ENCODE data around the gene DELE1. TPM values are rescaled to one million over a fixed set of nuclear protein-coding genes. Genes with fewer than 3 reads are reported as not detected.

The DELE1 gene
- total RNA-seq, 8 experiments from 2014 or later, result 26.9 to 78.7 (median 39.9) TPM

GRCh38 chr5:141933151-141933550, 9.5 kb downstream of the DELE1 start:
- in situ Hi-C loops (cut with MboI; ENCODE audit: low pct_unique_long_range_greater_than_20kb in 2 of 9, low sequenced_read_pairs in 9 of 9, unreplicated experiment in 9 of 9), result loop anchor here in 3 of 9 experiments (25.0 kb wide), 1 partner anchor 246 kb away; the partner anchor contains the start of gene ARAP3 (in 3 of the 3)
- Histone ChIP-seq H3K4me1 (replicated peaks in 1 of 2) (no peaks in the 10 kb centered on the region), H3K4me3 (no peak overlapping the region), H3K27ac (no peak overlapping the region)
- 90 to 100% (median 98%) methylated on average over 1 to 7 of the region's 7 CpGs; no CpG with 5 or more reads in 4 of the 10 experiments for WGBS, 10 experiments
- ATAC-seq (replicated peaks in 6 of 8), result no peak

- Histone ChIP-seq H3K4me1 (replicated peaks in 1 of 2) (no peaks in the 10 kb centered on the region), H3K27ac (no peak overlapping the region), H3K4me3 (no peak overlapping the region)
- in situ Hi-C loops (cut with MboI; ENCODE audit: low pct_unique_long_range_greater_than_20kb in 2 of 9, low sequenced_read_pairs in 9 of 9, unreplicated experiment in 9 of 9), result loop anchor here in 3 of 9 experiments (25.0 kb wide), 1 partner anchor 247 kb away; the partner anchor contains the start of gene ARAP3 (in 3 of the 3)
- WGBS, 10 experiments, result 65 to 100% (median 89%) methylated on average over 1 to 11 of the region's 11 CpGs; no CpG with 5 or more reads in 1 of the 10 experiments
- ATAC-seq (replicated peaks in 6 of 8), result no peak
These were observed 10.6 kb downstream of the DELE1 start for GRCh38 chr5:141934099-141934844.

GRCh38 chr5:141935538-141935937, 11.9 kb downstream of the DELE1 start:
- no peak for ATAC-seq (replicated peaks in 6 of 8)

GRCh38 chr5:141940695-141941271, 17.1 kb downstream of the DELE1 start:
- in situ Hi-C loops (cut with MboI; ENCODE audit: low pct_unique_long_range_greater_than_20kb in 2 of 9, low sequenced_read_pairs in 9 of 9, unreplicated experiment in 9 of 9), result loop anchor here in 3 of 9 experiments (25.0 kb wide), 1 partner anchor 253 kb away; the partner anchor contains the start of gene ARAP3 (in 3 of the 3)
- WGBS, 10 experiments, result 0 to 68% (median 60%) methylated on average over 1 to 2 of the region's 6 CpGs; no CpG with 5 or more reads in 5 of the 10 experiments
- Histone ChIP-seq H3K4me3 (no peak overlapping the region), H3K4me1 (replicated peaks in 1 of 2) (peaks cover 2 to 3% of the 10 kb centered on the region in 2 donors), H3K27ac (no peak overlapping the region)
- peak in 7 of 8 experiments; percentile 6 to 77 (median 24) for ATAC-seq (replicated peaks in 6 of 8)

More at GRCh38 chr5:141935538-141935937, 11.9 kb downstream of the DELE1 start:
- Histone ChIP-seq H3K4me3 (no peak overlapping the region), H3K27ac (no peak overlapping the region), H3K4me1 (replicated peaks in 1 of 2) (no peaks in the 10 kb centered on the region)
- in situ Hi-C loops (cut with MboI; ENCODE audit: low pct_unique_long_range_greater_than_20kb in 2 of 9, low sequenced_read_pairs in 9 of 9, unreplicated experiment in 9 of 9), result loop anchor here in 3 of 9 experiments (25.0 kb wide), 1 partner anchor 248 kb away; the partner anchor contains the start of gene ARAP3 (in 3 of the 3)
- 60 to 100% (median 86%) methylated on average over 1 to 4 of the region's 4 CpGs; no CpG with 5 or more reads in 3 of the 10 experiments for WGBS, 10 experiments

GRCh38 chr5:141941307-141941706, 17.6 kb downstream of the DELE1 start:
- Histone ChIP-seq H3K27ac (no peak overlapping the region), H3K4me3 (no peak overlapping the region), H3K4me1 (replicated peaks in 1 of 2) (peaks cover 3 to 5% of the 10 kb centered on the region in 2 donors)
- WGBS, 10 experiments, result 0 to 100% (median 80%) methylated on average over 2 to 3 of the region's 6 CpGs; no CpG with 5 or more reads in 5 of the 10 experiments
- ATAC-seq (replicated peaks in 6 of 8), result peak; percentile 14 to 60 (median 44)
- in situ Hi-C loops (cut with MboI; ENCODE audit: low pct_unique_long_range_greater_than_20kb in 2 of 9, low sequenced_read_pairs in 9 of 9, unreplicated experiment in 9 of 9), result loop anchor here in 3 of 9 experiments (25.0 kb wide), 1 partner anchor 254 kb away; the partner anchor contains the start of gene ARAP3 (in 3 of the 3)

GRCh38 chr5:141941779-141942178, 18.1 kb downstream of the DELE1 start:
- ATAC-seq (replicated peaks in 6 of 8), result no peak
- 0 to 94% (median 81%) methylated on average over 1 to 6 of the region's 6 CpGs; no CpG with 5 or more reads in 4 of the 10 experiments for WGBS, 10 experiments
- in situ Hi-C loops (cut with MboI; ENCODE audit: low pct_unique_long_range_greater_than_20kb in 2 of 9, low sequenced_read_pairs in 9 of 9, unreplicated experiment in 9 of 9), result loop anchor here in 3 of 9 experiments (25.0 kb wide), 1 partner anchor 254 kb away; the partner anchor contains the start of gene ARAP3 (in 3 of the 3)

GRCh38 chr5:141942185-141942857, 18.6 kb downstream of the DELE1 start:
- H3K4me1 ChIP-seq (replicated peaks in 1 of 2), result peaks cover 3 to 5% of the 10 kb centered on the region in 2 donors
- WGBS, 10 experiments, result 29 to 94% (median 80%) methylated on average over 1 to 6 of the region's 9 CpGs; no CpG with 5 or more reads in 2 of the 10 experiments
- ATAC-seq (replicated peaks in 6 of 8), result no peak
- H3K4me3 ChIP-seq, result no peak overlapping the region
- in situ Hi-C loops (cut with MboI; ENCODE audit: low pct_unique_long_range_greater_than_20kb in 2 of 9, low sequenced_read_pairs in 9 of 9, unreplicated experiment in 9 of 9), result loop anchor here in 3 of 9 experiments (25.0 kb wide), 1 partner anchor 255 kb away; the partner anchor contains the start of gene ARAP3 (in 3 of the 3)
- no peak overlapping the region for H3K27ac ChIP-seq

More at GRCh38 chr5:141941779-141942178, 18.1 kb downstream of the DELE1 start:
- no peak overlapping the region for H3K27ac ChIP-seq
- peaks cover 3 to 5% of the 10 kb centered on the region in 2 donors for H3K4me1 ChIP-seq (replicated peaks in 1 of 2)
- no peak overlapping the region for H3K4me3 ChIP-seq

- H3K27ac ChIP-seq, result no peak overlapping the region
- H3K4me3 ChIP-seq, result no peak overlapping the region
- no peak for ATAC-seq (replicated peaks in 6 of 8)
- 73 to 100% (median 92%) methylated on average over 1 to 8 of the region's 9 CpGs; no CpG with 5 or more reads in 2 of the 10 experiments for WGBS, 10 experiments
- peaks cover 3 to 5% of the 10 kb centered on the region in 2 donors for H3K4me1 ChIP-seq (replicated peaks in 1 of 2)
- in situ Hi-C loops (cut with MboI; ENCODE audit: low pct_unique_long_range_greater_than_20kb in 2 of 9, low sequenced_read_pairs in 9 of 9, unreplicated experiment in 9 of 9), result loop anchor here in 3 of 9 experiments (25.0 kb wide), 1 partner anchor 257 kb away; the partner anchor contains the start of gene ARAP3 (in 3 of the 3)
These were observed 20.4 kb downstream of the DELE1 start for GRCh38 chr5:141944076-141944475.

GRCh38 chr5:141945511-141946051, 21.9 kb downstream of the DELE1 start:
- in situ Hi-C loops (cut with MboI; ENCODE audit: low pct_unique_long_range_greater_than_20kb in 2 of 9, low sequenced_read_pairs in 9 of 9, unreplicated experiment in 9 of 9), result loop anchor here in 3 of 9 experiments (25.0 kb wide), 1 partner anchor 258 kb away; the partner anchor contains the start of gene ARAP3 (in 3 of the 3)
- WGBS, 10 experiments, result 20 to 68% (median 57%) methylated on average over 1 to 10 of the region's 25 CpGs; no CpG with 5 or more reads in 4 of the 10 experiments
- Histone ChIP-seq H3K4me3 (no peak overlapping the region), H3K27ac (no peak overlapping the region), H3K4me1 (replicated peaks in 1 of 2) (peaks cover 3 to 5% of the 10 kb centered on the region in 2 donors)
- ATAC-seq (replicated peaks in 6 of 8), result peak; percentile 50 to 77 (median 70)

- Histone ChIP-seq H3K4me1 (replicated peaks in 1 of 2) (peaks cover 3 to 8% of the 10 kb centered on the region in 2 donors), H3K4me3 (no peak overlapping the region), H3K27ac (no peak overlapping the region)
- 64 to 100% (median 83%) methylated on average over 1 to 3 of the region's 4 CpGs; no CpG with 5 or more reads in 3 of the 10 experiments for WGBS, 10 experiments
- ATAC-seq (replicated peaks in 6 of 8), result no peak
- in situ Hi-C loops (cut with MboI; ENCODE audit: low pct_unique_long_range_greater_than_20kb in 2 of 9, low sequenced_read_pairs in 9 of 9, unreplicated experiment in 9 of 9), result loop anchor here in 3 of 9 experiments (25.0 kb wide), 1 partner anchor 260 kb away; the partner anchor contains the start of gene ARAP3 (in 3 of the 3)
These were observed 23.6 kb downstream of the DELE1 start for GRCh38 chr5:141947316-141947715.

GRCh38 chr5:141948812-141949211, 25.1 kb downstream of the DELE1 start:
- Histone ChIP-seq H3K4me1 (replicated peaks in 1 of 2) (peaks cover 3 to 8% of the 10 kb centered on the region in 2 donors), H3K4me3 (no peak overlapping the region), H3K27ac (no peak overlapping the region)
- WGBS, 10 experiments, result 64 to 93% (median 70%) methylated on average over 1 to 2 of the region's 2 CpGs; no CpG with 5 or more reads in 3 of the 10 experiments
- ATAC-seq (replicated peaks in 6 of 8), result no peak
- in situ Hi-C loops (cut with MboI; ENCODE audit: low pct_unique_long_range_greater_than_20kb in 2 of 9, low sequenced_read_pairs in 9 of 9, unreplicated experiment in 9 of 9), result loop anchor here in 3 of 9 experiments (25.0 kb wide), 1 partner anchor 262 kb away; the partner anchor contains the start of gene ARAP3 (in 3 of the 3)

Data from motor neuron (in vitro differentiated cells).